Measurements from ENCODE around the gene ARHGEF11. TPM values are rescaled to one million over a fixed set of nuclear protein-coding genes. Genes with fewer than 3 reads are reported as not detected.

Gene ARHGEF11
- total and polyA plus RNA-seq, 2 donors, result 4.5 to 5.5 TPM

Other genes with a start within 250 kb of the ARHGEF11 start
- gene SH2D2A, start 228.9 kb downstream of the ARHGEF11 start, total RNA-seq, result 17.9 TPM
- gene SH2D2A, start 228.9 kb downstream of the ARHGEF11 start, polyA plus RNA-seq, result 44.8 TPM
- 0.33 TPM for gene INSRR, start 186.6 kb downstream of the ARHGEF11 start, total RNA-seq
- gene INSRR, start 186.6 kb downstream of the ARHGEF11 start, polyA plus RNA-seq, result 0.43 TPM
- gene NTRK1, start 184.9 kb downstream of the ARHGEF11 start, total RNA-seq, result 1.6 TPM
- gene NTRK1, start 184.9 kb downstream of the ARHGEF11 start, polyA plus RNA-seq, result 3.1 TPM
- 0.61 TPM for gene PEAR1, start 152.0 kb downstream of the ARHGEF11 start, total RNA-seq
- gene PEAR1, start 152.0 kb downstream of the ARHGEF11 start, polyA plus RNA-seq, result 2.5 TPM
- gene LRRC71, start 125.1 kb downstream of the ARHGEF11 start, total RNA-seq, result not detected
- gene LRRC71, start 125.1 kb downstream of the ARHGEF11 start, polyA plus RNA-seq, result 0.11 TPM
- gene ETV3L, start 54.1 kb upstream of the ARHGEF11 start, total RNA-seq, result 0.14 TPM
- 1.0 TPM for gene ETV3L, start 54.1 kb upstream of the ARHGEF11 start, polyA plus RNA-seq
- 10.6 TPM for gene ETV3, start 92.7 kb upstream of the ARHGEF11 start, total RNA-seq
- gene ETV3, start 92.7 kb upstream of the ARHGEF11 start, polyA plus RNA-seq, result 14.3 TPM